ENCODE results near the gene ZNF526. TPM values are rescaled to one million over a fixed set of nuclear protein-coding genes. Genes with fewer than 3 reads are reported as not detected.

The ZNF526 gene
- total and polyA plus RNA-seq, 4 donors, result 1.7 to 8.8 (median 3.8) TPM

GRCh38 chr19:42193706-42194105 lies 26.4 kb upstream of the ZNF526 start:
- WGBS, result 77% methylated on average over 3 of the region's 3 CpGs
- peaks cover 0 to 5% (median 3%) of the 10 kb centered on the region in 4 donors for H3K9me3 ChIP-seq (ENCODE audit: control insufficient read depth in 4 of 4, low read length in 3 of 4)
- DNase-seq (ENCODE audit: low spot score), result no peak

More at GRCh38 chr19:42193706-42194105, 26.4 kb upstream of the ZNF526 start:
- no peaks in the 10 kb centered on the region for H3K4me1 ChIP-seq (ENCODE audit: control insufficient read depth in 4 of 4, insufficient read depth in 4 of 4, low read length in 3 of 4)
- H3K36me3 ChIP-seq (ENCODE audit: control insufficient read depth in 4 of 4, insufficient read depth in 3 of 4, low read depth in 1 of 4, low read length in 3 of 4), result peaks cover 0 to 5% (median 3%) of the 10 kb centered on the region in 4 donors
- no peak overlapping the region for H3K4me3 ChIP-seq (ENCODE audit: low read depth in 1 of 3, low read length in 3 of 3)
- no peak overlapping the region for H3K27ac ChIP-seq (ENCODE audit: low read depth in 1 of 2, low read length in 2 of 2)
- no peak overlapping the region for H3K9ac ChIP-seq (ENCODE audit: low read depth in 1 of 2, low read length in 2 of 2)
- TF ChIP-seq ZBTB33 (IDR thresholded peaks at IDR 0.05) (no peak), JUND (IDR thresholded peaks at IDR 0.05) (no peak), REST (IDR thresholded peaks at IDR 0.05) (no peak), CTCF (IDR thresholded peaks at IDR 0.05; ENCODE audit: low read depth, low read length, missing input control) (no peak), YY1 (IDR thresholded peaks at IDR 0.05) (no peak), TAF1 (conservative IDR thresholded peaks at IDR 0.05) (no peak), EGR1 (IDR thresholded peaks at IDR 0.05; ENCODE audit: low read depth in 2 of 2) (no peak), RXRA (IDR thresholded peaks at IDR 0.05) (no peak), ATF3 (IDR thresholded peaks at IDR 0.05) (no peak), HNF4A (conservative IDR thresholded peaks at IDR 0.05) (no peak), SP1 (IDR thresholded peaks at IDR 0.05) (no peak), NR2F2 (IDR thresholded peaks at IDR 0.05) (no peak), FOXA1 (IDR thresholded peaks at IDR 0.05) (no peak), GABPA (IDR thresholded peaks at IDR 0.05 in 1 of 2, conservative IDR thresholded peaks at IDR 0.05 in 1 of 2) (no peak), FOXA2 (IDR thresholded peaks at IDR 0.05) (no peak), MAX (IDR thresholded peaks at IDR 0.05) (no peak), HNF4G (IDR thresholded peaks at IDR 0.05) (no peak), RAD21 (IDR thresholded peaks at IDR 0.05) (no peak)
- H3K27me3 ChIP-seq (ENCODE audit: control insufficient read depth in 4 of 4, insufficient read depth in 4 of 4, low read length in 3 of 4), result no peaks in the 10 kb centered on the region
